GM18909 (cell line): ENCODE data around the gene CELF6.

Experiments used
- ATAC-seq: cut with Tn5 transposase; IDR thresholded peaks from one replicate; pipeline ENCODE4 v1.9.1; 2021; ENCODE audit warnings: mild to moderate bottlenecking; ENCODE audit not compliant: unreplicated experiment, poor library complexity

Gene CELF6

GRCh38 chr15:72319985-72320671, at the start of gene CELF6:
Gene CELF6 (minus strand): TSS chr15:72320157. CDS start chr15:72319874, 283 bp downstream.
- ATAC-seq: peak; percentile 72

DNA sequence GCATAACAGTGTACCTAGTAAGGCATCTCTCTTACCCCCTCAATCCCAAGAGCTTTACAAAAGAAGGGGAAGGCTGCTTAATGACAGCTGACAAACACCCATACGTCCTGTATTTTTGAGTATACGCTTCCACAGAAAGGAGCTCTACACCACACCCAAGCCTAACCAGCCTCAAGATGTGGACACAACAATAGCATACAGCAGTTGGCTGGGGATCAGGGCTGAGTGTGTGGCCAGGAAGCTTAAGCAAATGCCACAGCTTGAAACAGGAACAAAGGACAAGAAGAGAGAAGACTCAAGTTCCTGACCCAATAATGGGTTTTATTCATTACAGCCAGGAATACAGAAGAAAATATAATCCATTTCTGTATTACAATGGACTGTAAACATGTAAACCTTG, 48.9 kb upstream of the CELF6 start:
- no peak for ATAC-seq

- ATAC-seq: no peak
These were observed 48.4 kb upstream of the CELF6 start for GRCh38 chr15:72368325-72368724.

- peak; percentile 88 for ATAC-seq
These were observed 45.9 kb upstream of the CELF6 start for GRCh38 chr15:72365844-72366243.

DNA sequence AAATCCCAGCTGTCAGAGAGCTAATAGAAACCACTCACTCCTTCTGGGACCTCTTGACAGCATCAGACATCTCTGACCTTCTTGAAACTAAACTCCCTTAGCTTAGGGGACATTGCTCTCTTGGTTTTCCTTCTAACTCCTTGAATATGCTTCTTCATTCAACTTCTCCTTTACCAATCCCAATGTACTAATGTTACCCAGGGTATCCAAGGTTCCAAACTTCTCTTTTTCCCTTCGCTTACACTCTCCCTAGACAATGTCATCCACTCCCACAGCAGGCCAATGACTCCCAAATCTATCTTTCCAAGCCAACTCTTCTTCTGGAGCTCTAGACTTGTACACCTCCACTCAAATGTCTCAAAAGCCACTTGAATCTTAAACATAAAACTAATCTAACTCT, 41.2 kb upstream of the CELF6 start:
- no peak for ATAC-seq

DNA sequence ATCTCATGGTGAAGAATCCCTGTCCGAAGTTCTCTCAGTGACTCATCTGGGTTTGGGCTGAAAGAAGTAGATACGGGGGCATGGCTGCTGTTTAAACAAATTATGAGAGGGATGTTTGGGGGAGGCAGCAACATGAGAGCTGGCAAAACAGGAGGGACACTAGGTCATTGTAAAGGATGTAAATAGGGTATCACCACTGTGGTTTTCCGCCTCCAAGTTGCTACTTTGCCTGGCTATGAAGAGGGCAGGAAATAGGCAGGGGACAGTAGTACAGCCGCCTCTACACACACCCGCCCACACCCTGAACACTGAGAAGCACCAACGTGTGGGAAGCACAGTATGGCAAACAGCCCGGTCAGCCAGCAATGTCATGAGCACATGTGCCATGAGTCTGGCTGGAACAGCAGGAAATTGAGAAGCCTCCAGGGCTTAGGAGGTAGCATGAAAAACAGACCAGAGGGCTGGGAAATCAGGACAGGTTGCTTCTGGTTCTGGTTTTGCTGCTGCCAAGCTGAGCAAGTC, 38.8 kb upstream of the CELF6 start:
- ATAC-seq: no peak

DNA sequence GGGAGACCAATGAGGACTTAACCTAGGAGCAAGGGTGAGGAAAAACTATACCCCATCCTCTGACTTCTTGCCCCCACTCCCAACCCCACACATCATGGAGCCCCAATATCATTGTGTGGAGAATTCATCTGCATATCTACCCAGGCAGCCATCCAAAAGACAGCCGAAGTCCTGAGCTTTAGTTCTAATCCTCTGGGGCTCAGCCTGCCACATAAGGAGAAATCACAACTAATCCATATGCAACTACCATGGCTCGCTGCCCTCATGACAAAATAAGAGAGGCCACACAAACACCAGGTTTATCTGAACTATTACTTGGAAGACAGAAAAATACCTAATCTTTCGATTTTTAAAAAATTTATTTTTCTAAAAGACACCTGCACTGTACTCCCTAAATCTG, 38.2 kb upstream of the CELF6 start:
- ATAC-seq: no peak

- no peak for ATAC-seq
These were observed 34.5 kb upstream of the CELF6 start for GRCh38 chr15:72354496-72354895.

DNA sequence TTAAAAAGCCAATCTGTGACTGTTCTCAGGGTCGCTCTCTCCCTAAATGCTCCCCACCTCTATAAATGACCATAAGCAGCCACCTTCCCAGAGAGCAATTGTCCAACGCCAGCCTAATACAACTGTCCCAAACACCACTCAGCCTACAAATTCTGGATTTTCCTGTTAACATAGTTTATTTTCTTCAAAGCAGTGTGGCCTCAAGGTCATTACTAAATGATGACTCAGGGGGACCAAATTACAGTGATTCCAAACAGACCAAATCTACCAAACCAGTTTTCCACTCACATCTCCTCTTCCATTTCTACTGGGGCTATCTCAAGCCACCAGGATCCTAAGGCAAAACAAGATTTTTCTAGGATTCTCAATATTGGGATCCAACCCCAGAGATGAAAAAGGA, 33.3 kb upstream of the CELF6 start:
- ATAC-seq: no peak

GRCh38 chr15:72345806-72346205, 25.8 kb upstream of the CELF6 start:
- ATAC-seq: no peak

DNA sequence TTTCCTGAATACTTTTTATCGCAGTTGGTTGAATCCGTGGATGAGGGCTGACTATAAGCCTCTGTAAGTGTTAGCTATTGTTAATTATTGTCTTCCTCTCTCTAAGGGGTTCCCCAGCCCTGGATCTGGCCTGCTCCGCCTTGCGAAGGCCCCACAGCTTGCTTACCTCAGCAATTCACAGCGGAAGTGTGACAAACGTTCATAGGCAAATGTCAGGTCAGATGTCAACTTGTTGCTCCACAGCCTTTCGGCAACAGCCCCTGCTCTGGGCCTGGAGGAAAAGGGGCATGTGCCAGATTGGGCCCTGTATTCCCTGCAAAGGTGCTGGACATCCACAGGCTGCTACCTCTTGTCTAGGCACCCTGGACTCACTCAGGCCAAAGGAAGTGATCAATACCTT, 25.3 kb upstream of the CELF6 start:
- ATAC-seq: no peak

DNA sequence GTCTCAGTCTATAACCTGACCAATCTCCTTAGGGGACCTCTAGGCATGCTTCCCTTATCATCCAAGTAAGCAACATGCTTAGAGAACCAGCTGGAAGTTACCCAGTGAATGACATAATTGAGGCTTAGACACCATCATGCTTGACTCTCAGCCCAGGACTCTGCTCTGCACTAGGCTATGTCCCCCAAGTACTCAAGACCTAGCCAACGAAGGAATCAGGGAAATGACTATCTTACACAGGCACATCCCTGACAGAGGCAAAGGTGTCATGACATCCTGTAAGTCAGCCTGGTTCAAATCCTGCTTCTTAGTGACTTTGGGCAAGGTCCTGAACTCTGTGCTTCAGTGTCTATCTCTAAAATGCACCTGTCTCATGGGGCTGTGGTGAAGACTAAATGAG, 24.6 kb upstream of the CELF6 start:
- no peak for ATAC-seq

- no peak for ATAC-seq
These were observed 22.4 kb upstream of the CELF6 start for GRCh38 chr15:72342385-72342784.

DNA sequence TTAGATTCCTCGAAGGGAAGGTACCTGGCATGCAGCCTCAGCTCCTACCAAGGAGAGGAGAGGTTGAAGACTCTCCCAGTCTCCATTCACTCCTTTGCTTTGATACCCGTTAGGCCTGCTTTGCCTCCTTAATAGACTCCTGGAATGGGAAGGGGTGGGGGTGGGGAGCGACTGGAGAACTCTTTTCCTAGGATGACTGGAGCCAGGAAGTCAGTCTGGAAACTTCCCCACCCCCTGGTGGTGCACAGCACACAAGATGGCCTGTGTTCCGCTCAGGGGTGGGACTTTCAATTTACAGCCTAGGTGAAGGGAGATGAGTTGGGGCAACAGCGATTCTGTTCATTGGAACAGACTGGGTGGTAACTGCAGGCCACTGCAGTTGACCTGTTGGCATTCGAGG, 21.4 kb upstream of the CELF6 start:
- no peak for ATAC-seq

- no peak for ATAC-seq
These were observed 20.4 kb upstream of the CELF6 start for GRCh38 chr15:72340366-72340765.

GRCh38 chr15:72339777-72340177, 19.8 kb upstream of the CELF6 start:
- no peak for ATAC-seq

GRCh38 chr15:72338617-72339321, 18.8 kb upstream of the CELF6 start:
- ATAC-seq: no peak

- ATAC-seq: no peak
These were observed 18.2 kb upstream of the CELF6 start for GRCh38 chr15:72338148-72338547.

- ATAC-seq: no peak
These were observed 14.9 kb upstream of the CELF6 start for GRCh38 chr15:72334842-72335241.

- ATAC-seq: no peak
These were observed 11.1 kb upstream of the CELF6 start for GRCh38 chr15:72331021-72331420.

- ATAC-seq: no peak
These were observed 3.8 kb upstream of the CELF6 start for GRCh38 chr15:72323752-72324151.
